CD8-positive, alpha-beta memory T cell (primary cell): Measurements from ENCODE around the gene ENKD1. TPM values are rescaled to one million over a fixed set of nuclear protein-coding genes. Genes with fewer than 3 reads are reported as not detected.

Experiments
- CTCF ChIA-PET: fragments of 350-600 bp; sonication (Branson Sonifier 250); formaldehyde crosslinking; loops from one replicate; lab custom pipeline; 2021; ENCODE audit warnings: antibody characterized with exemption; lab: Charles Lee
- POLR2A ChIA-PET: fragments of 350-600 bp; sonication (Branson Sonifier 250); formaldehyde crosslinking; loops from one replicate; lab custom pipeline; 2021; ENCODE audit warnings: antibody characterized with exemption; lab: Charles Lee
- DNase-seq, 5 donors: peaks; one replicate each; pipeline versions ENCODE4 v3.0.0 to v3.0.0-alpha.2; 2020 to 2022; ENCODE audit warnings: mixed read lengths in 1 of 5
- H3K27ac ChIP-seq: one replicate; pipeline ENCODE4 v1.7.0; 2013; ENCODE audit warnings: low read depth, mild to moderate bottlenecking, low read length, moderate library complexity
- H3K27me3 ChIP-seq: 2 replicates; pipeline ENCODE4 v1.7.0; 2013; ENCODE audit warnings: low read length, mild to moderate bottlenecking; ENCODE audit not compliant: insufficient read depth, poor library complexity, severe bottlenecking
- H3K36me3 ChIP-seq: 2 replicates; pipeline ENCODE4 v1.7.0; 2013; ENCODE audit warnings: mild to moderate bottlenecking, low read length, moderate library complexity; ENCODE audit not compliant: insufficient read depth
- H3K4me1 ChIP-seq: 2 replicates; pipeline ENCODE4 v1.7.0; 2013; ENCODE audit warnings: mild to moderate bottlenecking, low read length, moderate library complexity; ENCODE audit not compliant: insufficient read depth
- H3K4me3 ChIP-seq: 2 replicates; pipeline ENCODE4 v1.7.0; 2013; ENCODE audit warnings: mild to moderate bottlenecking, low read length
- H3K9me3 ChIP-seq: 2 replicates; pipeline ENCODE4 v1.7.0; 2013; ENCODE audit warnings: mild to moderate bottlenecking, low read length
- H3K27ac Mint-ChIP-seq, 8 donors: one replicate each; pipeline ENCODE4 v1.8.0; 2020 to 2021; ENCODE audit warnings: mixed read lengths in 8 of 8, mild to moderate bottlenecking in 6 of 8, inconsistent platforms in 3 of 8, moderate library complexity in 3 of 8
- H3K27me3 Mint-ChIP-seq, 2 donors: one replicate each; pipeline ENCODE4 v1.8.0; 2020 to 2021; ENCODE audit warnings: mixed read lengths in 2 of 2, mild to moderate bottlenecking in 1 of 2, moderate library complexity in 1 of 2
- H3K36me3 Mint-ChIP-seq, 3 donors: one replicate each; pipeline ENCODE4 v1.8.0; 2020 to 2021; ENCODE audit warnings: mixed read lengths in 3 of 3, inconsistent platforms in 1 of 3, mild to moderate bottlenecking in 1 of 3
- H3K4me1 Mint-ChIP-seq, 3 donors: one replicate each; pipeline ENCODE4 v1.8.0; 2020 to 2021; ENCODE audit warnings: mixed read lengths in 3 of 3, inconsistent platforms in 1 of 3, mild to moderate bottlenecking in 1 of 3
- H3K4me3 Mint-ChIP-seq, 7 donors: one replicate each; pipeline ENCODE4 v1.8.0; 2020 to 2021; ENCODE audit warnings: mixed read lengths in 7 of 7, mild to moderate bottlenecking in 6 of 7, moderate library complexity in 4 of 7, inconsistent platforms in 2 of 7
- H3K9me3 Mint-ChIP-seq, 5 donors: one replicate each; pipeline ENCODE4 v1.8.0; 2020 to 2022; ENCODE audit warnings: mixed read lengths in 5 of 5, mild to moderate bottlenecking in 3 of 5, moderate library complexity in 2 of 5, inconsistent platforms in 1 of 5
- polyA plus RNA-seq: library from polyadenylated mRNA; unstranded; fragments of 300-500 nt; fragmentation: Illumina TruSeq; gene quantifications from one replicate; pipeline ENCODE4 v1.2.3, GENCODE V29; 2021
- total RNA-seq, 2 experiments: library from RNA; stranded (reverse); gene quantifications; one replicate each; pipeline ENCODE4 v1.2.3, GENCODE V29; 2021

ENKD1 gene
- total and polyA plus RNA-seq, 3 experiments from 2014 or later: 1.7 to 15.6 (median 15.1) TPM

DNA sequence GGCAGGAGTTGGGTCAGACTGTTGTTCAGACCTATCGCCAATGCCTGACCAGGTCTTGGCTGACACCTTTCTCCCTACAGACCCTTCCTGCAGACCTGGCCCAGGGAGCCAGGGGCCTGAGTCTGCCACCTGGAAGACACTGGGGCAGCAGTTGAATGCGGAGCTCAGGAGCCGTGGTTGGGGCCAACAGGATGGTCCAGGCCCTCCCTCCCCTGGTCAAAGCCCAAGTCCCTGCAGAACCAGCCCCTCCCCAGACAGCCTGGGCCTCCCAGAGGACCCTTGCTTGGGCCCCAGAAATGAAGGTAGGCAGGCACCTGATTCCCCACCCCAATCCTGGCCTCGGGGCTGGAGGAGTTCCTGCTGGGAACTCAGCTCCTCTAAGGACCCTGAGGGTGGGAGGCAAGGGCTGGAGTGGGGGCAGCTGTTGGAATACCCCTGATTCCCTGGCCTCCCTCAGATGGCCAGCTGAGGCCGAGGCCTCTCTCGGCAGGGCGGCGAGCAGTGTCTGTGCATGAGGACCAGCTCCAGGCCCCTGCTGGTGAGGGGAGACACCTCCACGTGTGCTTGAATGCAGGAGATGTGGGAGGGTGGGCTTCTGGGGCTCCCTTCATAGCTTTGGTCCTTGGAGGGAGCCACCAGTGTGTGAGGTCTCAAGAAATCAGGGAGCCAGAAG lies 10.1 kb downstream of the ENKD1 start:
- Histone ChIP-seq H3K27me3 (no peaks in the 10 kb centered on the region), H3K4me3 (no peak overlapping the region), H3K9me3 (no peaks in the 10 kb centered on the region), H3K36me3 (peaks cover 10% of the 10 kb centered on the region), H3K27ac (no peak overlapping the region), H3K4me1 (peaks cover 20% of the 10 kb centered on the region)
- Mint-ChIP-seq H3K4me1 (peaks cover 14 to 28% (median 14%) of the 10 kb centered on the region in 3 donors), H3K36me3 (peaks cover 0 to 62% (median 2%) of the 10 kb centered on the region in 3 donors), H3K4me3 (peak overlapping the region in 5 of 7 donors; percentile 24 to 73 (median 37)), H3K9me3 (no peaks in the 10 kb centered on the region), H3K27ac (peak overlapping the region in 2 of 8 donors; percentile 22 to 91), H3K27me3 (peaks cover 0 to 3% of the 10 kb centered on the region in 2 donors)
- ChIA-PET CTCF (interaction anchor here (0.9 to 1.7 kb wide), 2 partner anchors 11 to 136 kb away, joined by 4 read pairs; partner anchors contain the start of gene CARMIL2), POLR2A (no interaction called here)
- DNase-seq: no peak

DNA sequence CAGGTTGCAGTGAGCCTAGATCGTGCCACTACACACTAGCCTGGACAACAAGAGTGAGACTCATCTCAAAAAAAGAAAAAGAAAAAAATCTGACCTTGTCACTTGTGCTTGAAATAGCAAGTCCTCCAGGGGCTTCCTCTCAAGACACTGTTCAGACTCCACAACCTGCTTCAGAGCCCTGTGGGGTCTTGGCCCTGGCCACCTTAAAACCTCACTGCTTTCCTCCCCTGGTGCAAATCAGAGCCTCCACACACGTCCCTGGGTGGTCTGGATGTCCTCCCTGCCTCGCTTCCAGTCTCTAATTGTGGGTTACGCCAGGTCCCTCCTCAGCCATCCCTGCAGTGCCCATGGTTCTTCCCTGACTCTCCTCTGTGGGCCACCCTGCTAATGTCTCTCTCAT lies 11.2 kb downstream of the ENKD1 start:
- Mint-ChIP-seq H3K4me3 (peak overlapping the region in 2 of 7 donors; percentile 7 to 73), H3K36me3 (peaks cover 2 to 69% (median 7%) of the 10 kb centered on the region in 3 donors), H3K9me3 (no peaks in the 10 kb centered on the region), H3K27me3 (no peaks in the 10 kb centered on the region), H3K4me1 (peaks cover 13 to 27% (median 14%) of the 10 kb centered on the region in 3 donors), H3K27ac (peak overlapping the region in 4 of 8 donors; percentile 16 to 91 (median 42))
- DNase-seq: no peak
- Histone ChIP-seq H3K36me3 (peaks cover 10% of the 10 kb centered on the region), H3K9me3 (no peaks in the 10 kb centered on the region), H3K27ac (no peak overlapping the region), H3K4me1 (peaks cover 14% of the 10 kb centered on the region), H3K4me3 (no peak overlapping the region), H3K27me3 (no peaks in the 10 kb centered on the region)
- CTCF ChIA-PET: interaction anchor here (1.7 kb wide), 1 partner anchor 135 kb away, joined by 4 read pairs; no protein-coding TSS in a partner anchor
- POLR2A ChIA-PET: no interaction called here

DNA sequence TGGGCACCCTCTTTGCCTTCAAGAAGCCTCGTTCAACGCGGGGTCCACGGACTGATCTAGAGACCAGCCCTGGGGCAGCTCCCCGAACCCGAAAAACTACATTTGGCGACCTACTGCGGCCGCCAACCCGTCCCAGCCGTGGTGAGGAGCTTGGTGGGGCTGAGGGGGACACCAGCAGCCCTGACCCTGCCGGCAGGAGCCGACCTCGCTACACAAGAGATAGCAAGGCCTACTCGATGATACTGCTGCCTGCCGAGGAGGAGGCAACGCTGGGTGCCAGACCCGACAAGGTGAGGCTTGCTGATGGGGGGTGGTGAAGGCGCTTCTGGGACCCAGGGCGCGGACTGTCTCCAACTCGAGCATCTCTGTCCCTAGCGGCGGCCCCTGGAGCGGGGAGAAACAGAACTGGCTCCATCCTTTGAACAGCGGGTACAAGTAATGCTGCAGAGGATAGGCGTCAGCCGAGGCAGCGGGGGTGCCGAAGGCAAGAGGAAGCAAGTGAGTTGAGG lies 12.1 kb downstream of the ENKD1 start:
- Histone ChIP-seq H3K4me1 (peaks cover 13% of the 10 kb centered on the region), H3K27ac (no peak overlapping the region), H3K4me3 (no peak overlapping the region), H3K36me3 (peaks cover 16% of the 10 kb centered on the region), H3K9me3 (no peaks in the 10 kb centered on the region), H3K27me3 (no peaks in the 10 kb centered on the region)
- DNase-seq: no peak
- peak overlapping the region in 3 of 8 donors; percentile 50 to 91 (median 87) for H3K27ac Mint-ChIP-seq
- no peaks in the 10 kb centered on the region for H3K9me3 Mint-ChIP-seq
- no peaks in the 10 kb centered on the region for H3K27me3 Mint-ChIP-seq
- peaks cover 13 to 26% (median 17%) of the 10 kb centered on the region in 3 donors for H3K4me1 Mint-ChIP-seq
- ChIA-PET POLR2A (no interaction called here), CTCF (interaction anchor here (0.8 kb wide), 1 partner anchor 10 kb away, joined by 4 read pairs; the partner anchor contains the start of gene CARMIL2)
- peaks cover 5 to 74% (median 9%) of the 10 kb centered on the region in 3 donors for H3K36me3 Mint-ChIP-seq
- H3K4me3 Mint-ChIP-seq: peak overlapping the region in 1 of 7 donors; percentile 16

DNA sequence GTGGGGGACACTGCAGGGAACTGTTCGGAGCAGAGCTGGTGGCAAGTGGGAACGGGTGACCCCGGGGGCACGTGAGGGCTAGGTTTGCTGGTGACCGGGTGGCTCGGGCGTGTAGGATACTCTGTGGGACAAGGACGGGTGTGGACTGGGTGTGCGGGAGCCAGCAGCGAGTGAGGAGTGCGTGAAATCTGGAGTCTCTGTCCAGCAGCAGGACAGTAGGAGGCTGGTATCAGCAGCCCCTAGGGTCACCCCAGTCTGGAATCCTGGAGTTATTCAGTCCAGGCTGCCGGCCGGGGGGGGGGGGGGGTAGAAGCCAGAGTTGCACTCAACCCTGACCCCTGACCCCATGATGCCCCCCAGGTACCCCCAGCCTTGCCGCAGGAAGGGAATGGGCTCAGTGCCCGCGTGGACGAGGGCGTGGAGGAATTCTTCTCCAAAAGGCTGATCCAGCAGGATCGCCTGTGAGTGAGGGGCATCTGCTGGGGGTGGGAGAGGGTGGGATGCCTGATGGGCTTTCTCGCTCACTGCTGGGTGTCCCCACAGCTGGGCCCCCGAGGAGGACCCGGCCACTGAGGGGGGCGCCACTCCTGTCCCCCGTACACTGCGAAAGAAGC lies 12.7 kb downstream of the ENKD1 start:
- no peak overlapping the region for H3K27ac Mint-ChIP-seq
- Histone ChIP-seq H3K9me3 (no peaks in the 10 kb centered on the region), H3K36me3 (peaks cover 16% of the 10 kb centered on the region), H3K4me1 (peaks cover 7% of the 10 kb centered on the region), H3K27ac (no peak overlapping the region), H3K27me3 (no peaks in the 10 kb centered on the region), H3K4me3 (no peak overlapping the region)
- no peak for DNase-seq
- H3K4me1 Mint-ChIP-seq: peaks cover 8 to 21% (median 12%) of the 10 kb centered on the region in 3 donors
- no peak overlapping the region for H3K4me3 Mint-ChIP-seq
- H3K36me3 Mint-ChIP-seq: peaks cover 5 to 74% (median 9%) of the 10 kb centered on the region in 3 donors
- no peaks in the 10 kb centered on the region for H3K9me3 Mint-ChIP-seq
- H3K27me3 Mint-ChIP-seq: no peaks in the 10 kb centered on the region
- CTCF ChIA-PET: interaction anchor here (0.8 kb wide), 1 partner anchor 9 kb away, joined by 4 read pairs; the partner anchor contains the start of gene CARMIL2
- POLR2A ChIA-PET: no interaction called here

DNA sequence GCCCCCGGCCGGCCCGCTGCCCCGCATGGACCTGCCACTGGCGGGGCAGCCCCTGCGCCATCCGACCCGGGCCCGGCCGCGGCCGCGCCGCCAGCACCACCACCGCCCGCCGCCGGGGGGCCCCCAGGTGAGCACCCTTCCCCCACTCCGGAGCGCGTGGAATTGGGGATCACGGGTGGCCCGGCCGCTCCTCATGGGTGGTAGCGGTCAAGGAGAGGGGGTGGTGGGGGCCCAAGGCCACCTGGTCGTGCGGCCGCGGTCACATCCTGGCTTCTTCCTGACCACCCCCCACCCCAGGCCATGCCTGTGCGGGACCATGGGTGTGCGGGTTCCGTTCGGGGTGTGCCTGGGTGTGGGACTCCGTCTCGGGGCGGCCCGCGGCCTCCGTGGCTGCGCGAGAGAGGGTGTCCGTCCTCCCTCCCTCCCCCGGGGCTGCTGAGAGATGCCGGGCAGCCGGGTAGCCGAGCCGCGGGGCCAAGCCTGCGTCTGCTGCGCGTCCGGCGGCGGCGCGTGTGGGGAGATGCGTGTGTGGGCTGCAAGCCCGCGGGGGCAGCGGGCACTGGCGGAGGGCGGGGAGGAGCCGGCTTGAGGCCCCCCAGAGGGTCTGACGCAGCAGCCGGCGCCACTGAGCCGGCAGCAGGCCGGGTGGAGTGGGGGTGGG lies 13.3 kb downstream of the ENKD1 start:
- ChIA-PET POLR2A (no interaction called here), CTCF (interaction anchor here (1.3 kb wide), 1 partner anchor 11 kb away, joined by 3 read pairs; no protein-coding TSS in a partner anchor)
- Histone ChIP-seq H3K27ac (no peak overlapping the region), H3K4me1 (peaks cover 1% of the 10 kb centered on the region), H3K36me3 (peaks cover 16% of the 10 kb centered on the region), H3K27me3 (no peaks in the 10 kb centered on the region), H3K9me3 (no peaks in the 10 kb centered on the region), H3K4me3 (no peak overlapping the region)
- Mint-ChIP-seq H3K9me3 (no peaks in the 10 kb centered on the region), H3K36me3 (peaks cover 5 to 77% (median 9%) of the 10 kb centered on the region in 3 donors), H3K27me3 (no peaks in the 10 kb centered on the region), H3K4me1 (peaks cover 5 to 16% (median 8%) of the 10 kb centered on the region in 3 donors), H3K4me3 (no peak overlapping the region), H3K27ac (no peak overlapping the region)
- no peak for DNase-seq

DNA sequence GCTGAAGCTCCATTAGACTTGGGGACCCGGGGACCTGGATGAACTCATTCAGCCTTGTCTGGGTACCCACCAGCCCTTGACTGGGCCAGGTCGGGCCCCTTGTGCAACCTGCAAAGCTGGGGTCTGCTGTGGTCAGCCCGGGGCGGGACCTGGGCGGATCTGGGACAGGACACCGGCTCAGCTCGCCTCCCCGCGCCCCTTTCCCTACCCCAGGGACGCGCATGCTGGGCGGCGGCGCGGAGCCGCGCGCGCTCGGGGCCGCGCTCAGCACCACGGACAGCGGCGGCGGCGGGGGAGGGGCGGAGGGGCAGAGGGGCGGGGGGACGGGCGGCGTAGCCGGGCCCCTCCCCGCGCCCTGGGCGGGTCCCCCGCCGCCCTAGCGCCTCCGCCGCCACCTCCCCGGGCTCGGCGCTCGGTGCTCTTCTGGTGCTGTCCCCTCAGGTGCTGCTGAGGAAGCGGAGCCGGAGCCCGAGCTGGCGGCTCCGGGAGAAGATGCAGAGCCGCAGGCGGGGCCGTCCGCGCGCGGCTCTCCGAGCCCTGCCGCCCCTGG lies 13.9 kb downstream of the ENKD1 start:
- Histone ChIP-seq H3K36me3 (peaks cover 16% of the 10 kb centered on the region), H3K4me3 (no peak overlapping the region), H3K9me3 (no peaks in the 10 kb centered on the region), H3K27me3 (no peaks in the 10 kb centered on the region), H3K27ac (no peak overlapping the region), H3K4me1 (no peaks in the 10 kb centered on the region)
- no peak overlapping the region for H3K4me3 Mint-ChIP-seq
- ChIA-PET CTCF (interaction anchor here (1.3 kb wide), 1 partner anchor 11 kb away, joined by 3 read pairs; no protein-coding TSS in a partner anchor), POLR2A (no interaction called here)
- H3K9me3 Mint-ChIP-seq: no peaks in the 10 kb centered on the region
- H3K4me1 Mint-ChIP-seq: peaks cover 5 to 11% (median 8%) of the 10 kb centered on the region in 3 donors
- peaks cover 5 to 71% (median 9%) of the 10 kb centered on the region in 3 donors for H3K36me3 Mint-ChIP-seq
- H3K27ac Mint-ChIP-seq: peak overlapping the region in 1 of 8 donors; percentile 10
- DNase-seq: no peak
- no peaks in the 10 kb centered on the region for H3K27me3 Mint-ChIP-seq

DNA sequence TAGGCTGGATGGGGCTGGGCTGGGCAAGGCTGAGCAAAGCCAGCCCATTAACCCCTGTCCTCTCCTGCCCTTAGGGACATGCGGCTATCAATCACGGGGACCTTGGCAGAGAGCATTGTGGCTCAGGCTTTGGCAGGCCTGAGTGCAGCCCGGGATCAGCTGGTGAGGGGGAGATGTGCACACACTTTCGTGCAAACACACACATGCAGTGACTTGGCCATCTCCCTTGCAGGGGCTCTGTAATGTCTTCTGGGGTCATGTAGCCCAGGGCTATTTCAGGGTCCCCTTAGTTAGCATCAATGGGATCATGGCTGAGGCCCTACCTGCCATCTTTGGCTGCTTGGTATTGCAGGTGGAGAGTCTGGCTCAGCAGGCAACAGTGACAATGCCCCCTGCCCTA lies 14.7 kb downstream of the ENKD1 start:
- Histone ChIP-seq H3K4me3 (no peak overlapping the region), H3K27me3 (no peaks in the 10 kb centered on the region), H3K9me3 (no peaks in the 10 kb centered on the region), H3K36me3 (peaks cover 16% of the 10 kb centered on the region), H3K4me1 (peaks cover 3% of the 10 kb centered on the region), H3K27ac (no peak overlapping the region)
- CTCF ChIA-PET: interaction anchor here (1.3 kb wide), 2 partner anchors 12 to 105 kb away, joined by 3 to 5 read pairs; no protein-coding TSS in a partner anchor
- Mint-ChIP-seq H3K27me3 (no peaks in the 10 kb centered on the region), H3K27ac (peak overlapping the region in 3 of 8 donors; percentile 20 to 37 (median 27)), H3K9me3 (no peaks in the 10 kb centered on the region), H3K36me3 (peaks cover 5 to 69% (median 9%) of the 10 kb centered on the region in 3 donors), H3K4me3 (peak overlapping the region in 1 of 7 donors; percentile 61), H3K4me1 (peaks cover 5 to 11% (median 8%) of the 10 kb centered on the region in 3 donors)
- POLR2A ChIA-PET: no interaction called here
- DNase-seq: no peak
